ACC112 (cell line): ENCODE data around the gene SETX.

Experiments
- H2AFZ ChIP-seq: fragments of 200-600 bp; sonication (generic); one replicate; pipeline ENCODE4 v1.6.0; 2017; ENCODE audit warnings: antibody characterized with exemption, low read length; ENCODE audit not compliant: unreplicated experiment
- H3K27ac ChIP-seq: fragments of 200-600 bp; sonication (generic); 2 replicates; pipeline ENCODE4 v1.5.1; 2014; ENCODE audit warnings: low read depth, mild to moderate bottlenecking, antibody characterized with exemption, low read length, moderate library complexity
- H3K27me3 ChIP-seq: fragments of 200-600 bp; sonication (generic); 2 replicates; pipeline ENCODE4 v1.6.1; 2014; ENCODE audit warnings: mild to moderate bottlenecking, antibody characterized with exemption, low read length, moderate library complexity, mixed read lengths; ENCODE audit not compliant: insufficient read depth
- H3K36me3 ChIP-seq: fragments of 200-600 bp; sonication (generic); 2 replicates; pipeline ENCODE4 v1.6.1; 2016; ENCODE audit warnings: mild to moderate bottlenecking, antibody characterized with exemption, low read length, moderate library complexity, mixed read lengths; ENCODE audit not compliant: insufficient read depth
- H3K4me1 ChIP-seq: fragments of 200-600 bp; sonication (generic); one replicate; pipeline ENCODE4 v1.6.1; 2016; ENCODE audit warnings: low read length, mixed read lengths; ENCODE audit not compliant: insufficient read depth, unreplicated experiment, control insufficient read depth
- H3K4me3 ChIP-seq: fragments of 200-600 bp; sonication (generic); 2 replicates; pipeline ENCODE4 v1.5.1; 2014; ENCODE audit warnings: mild to moderate bottlenecking, low read depth, low read length
- H3K79me2 ChIP-seq: fragments of 200-600 bp; sonication (generic); one replicate; pipeline ENCODE4 v1.6.0; 2016; ENCODE audit warnings: low read length; ENCODE audit not compliant: control insufficient read depth, unreplicated experiment, insufficient read depth

SETX gene

GRCh38 chr9:132240841-132241482 lies 113.8 kb downstream of the SETX start:
- peaks cover 10% of the 10 kb centered on the region for H3K27me3 ChIP-seq
- peak overlapping the region; percentile 84 for H2AFZ ChIP-seq
- H3K4me1 ChIP-seq, result peaks cover 19% of the 10 kb centered on the region

DNA sequence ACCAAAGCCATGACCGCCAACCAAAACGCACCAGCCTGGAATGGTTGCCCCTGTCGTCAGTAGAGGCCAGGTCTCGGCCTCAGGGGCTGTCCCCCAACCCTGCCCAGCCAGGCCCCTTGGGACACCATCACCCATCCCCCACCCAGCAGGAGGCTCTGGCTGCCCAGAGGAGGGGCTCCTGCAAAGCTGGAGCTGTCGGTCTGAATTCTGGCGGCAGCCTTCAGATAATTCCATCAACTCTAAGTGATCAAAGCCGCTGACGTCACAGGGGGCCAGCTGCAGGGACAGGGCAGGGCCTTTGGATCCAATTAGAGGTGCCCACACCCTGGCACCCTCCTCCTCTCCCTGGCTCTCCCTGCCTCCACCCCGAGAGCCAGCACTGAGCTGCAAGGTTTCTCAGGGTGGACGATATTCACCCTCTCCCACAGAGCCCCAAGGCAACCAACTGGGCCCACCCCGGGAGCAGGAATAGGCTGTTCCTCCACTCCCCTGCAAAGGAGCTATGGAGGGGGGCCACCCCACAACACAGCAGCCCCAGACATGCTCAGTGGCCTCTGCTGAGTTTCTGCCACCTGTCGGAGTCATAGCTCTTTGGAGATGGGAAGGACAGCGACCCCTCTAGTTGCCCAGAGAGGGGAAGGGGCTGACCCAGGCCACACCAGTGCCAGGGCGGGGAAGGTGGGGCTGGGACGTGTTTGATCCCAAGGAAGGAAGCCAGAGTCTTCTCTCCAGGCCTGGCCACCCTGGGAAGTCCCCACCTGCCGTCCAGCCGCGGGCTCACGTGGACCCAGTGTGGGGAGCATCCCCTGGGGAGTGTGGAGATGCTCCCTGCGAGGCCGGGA lies 114.6 kb downstream of the SETX start:
- H3K4me3 ChIP-seq, result peak overlapping the region; percentile 40; the same call in 1 of the 2 replicates
- H3K79me2 ChIP-seq, result no peaks in the 10 kb centered on the region
- peaks cover 11% of the 10 kb centered on the region for H3K4me1 ChIP-seq
- peaks cover 15% of the 10 kb centered on the region for H3K27me3 ChIP-seq
- H2AFZ ChIP-seq, result no peak overlapping the region
- no peaks in the 10 kb centered on the region for H3K36me3 ChIP-seq
- H3K27ac ChIP-seq, result no peak overlapping the region

More at GRCh38 chr9:132240841-132241482, 113.8 kb downstream of the SETX start:
- no peak overlapping the region for H3K27ac ChIP-seq
- no peaks in the 10 kb centered on the region for H3K36me3 ChIP-seq
- H3K79me2 ChIP-seq, result no peaks in the 10 kb centered on the region
- peak overlapping the region; percentile 80 for H3K4me3 ChIP-seq

- Histone ChIP-seq H3K4me3 (no peak overlapping the region), H3K79me2 (no peaks in the 10 kb centered on the region), H3K36me3 (no peaks in the 10 kb centered on the region), H3K27ac (no peak overlapping the region), H2AFZ (no peak overlapping the region), H3K4me1 (peaks cover 10% of the 10 kb centered on the region), H3K27me3 (peaks cover 22% of the 10 kb centered on the region)
Measured at GRCh38 chr9:132239518-132239917, 115.3 kb downstream of the SETX start.

DNA sequence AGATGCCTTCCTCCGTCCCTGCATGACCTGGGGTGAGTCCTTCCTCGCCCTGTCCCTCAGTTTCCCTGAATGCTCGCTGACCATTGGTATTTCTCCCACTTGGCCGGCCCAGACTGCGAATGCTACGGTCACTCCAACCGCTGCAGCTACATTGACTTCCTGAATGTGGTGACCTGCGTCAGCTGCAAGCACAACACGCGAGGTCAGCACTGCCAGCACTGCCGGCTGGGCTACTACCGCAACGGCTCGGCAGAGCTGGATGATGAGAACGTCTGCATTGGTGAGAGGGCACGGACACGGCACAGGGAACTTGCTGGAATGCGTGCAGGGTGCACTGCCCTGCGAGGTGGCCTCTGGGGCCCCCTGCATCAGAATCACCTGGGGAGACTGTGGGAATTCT lies 115.8 kb downstream of the SETX start:
- no peaks in the 10 kb centered on the region for H3K36me3 ChIP-seq
- no peak overlapping the region for H3K27ac ChIP-seq
- no peak overlapping the region for H3K4me3 ChIP-seq
- H3K27me3 ChIP-seq, result peaks cover 26% of the 10 kb centered on the region
- no peak overlapping the region for H2AFZ ChIP-seq
- H3K4me1 ChIP-seq, result peaks cover 10% of the 10 kb centered on the region
- no peaks in the 10 kb centered on the region for H3K79me2 ChIP-seq

- no peaks in the 10 kb centered on the region for H3K36me3 ChIP-seq
- H3K4me3 ChIP-seq, result no peak overlapping the region
- H3K27me3 ChIP-seq, result peaks cover 29% of the 10 kb centered on the region
- H3K27ac ChIP-seq, result no peak overlapping the region
- H3K4me1 ChIP-seq, result peaks cover 10% of the 10 kb centered on the region
- H3K79me2 ChIP-seq, result no peaks in the 10 kb centered on the region
- H2AFZ ChIP-seq, result no peak overlapping the region
Measured at GRCh38 chr9:132238026-132238972, 116.5 kb downstream of the SETX start.

GRCh38 chr9:132237481-132237880 lies 117.3 kb downstream of the SETX start:
- H3K36me3 ChIP-seq, result no peaks in the 10 kb centered on the region
- peaks cover 35% of the 10 kb centered on the region for H3K27me3 ChIP-seq
- H3K4me1 ChIP-seq, result peaks cover 5% of the 10 kb centered on the region
- no peaks in the 10 kb centered on the region for H3K79me2 ChIP-seq
- no peak overlapping the region for H3K27ac ChIP-seq
- no peak overlapping the region for H3K4me3 ChIP-seq
- no peak overlapping the region for H2AFZ ChIP-seq

- H3K36me3 ChIP-seq, result no peaks in the 10 kb centered on the region
- H3K27ac ChIP-seq, result no peak overlapping the region
- H2AFZ ChIP-seq, result no peak overlapping the region
- peaks cover 5% of the 10 kb centered on the region for H3K4me1 ChIP-seq
- no peaks in the 10 kb centered on the region for H3K79me2 ChIP-seq
- no peak overlapping the region for H3K4me3 ChIP-seq
- peaks cover 40% of the 10 kb centered on the region for H3K27me3 ChIP-seq
Measured at GRCh38 chr9:132236662-132237311, 118.0 kb downstream of the SETX start.

- H3K4me1 ChIP-seq, result peaks cover 5% of the 10 kb centered on the region
- H3K36me3 ChIP-seq, result no peaks in the 10 kb centered on the region
- H3K27ac ChIP-seq, result no peak overlapping the region
- H3K79me2 ChIP-seq, result no peaks in the 10 kb centered on the region
- no peak overlapping the region for H3K4me3 ChIP-seq
- H3K27me3 ChIP-seq, result peaks cover 45% of the 10 kb centered on the region
- H2AFZ ChIP-seq, result no peak overlapping the region
Measured at GRCh38 chr9:132235894-132236661, 118.7 kb downstream of the SETX start.

DNA sequence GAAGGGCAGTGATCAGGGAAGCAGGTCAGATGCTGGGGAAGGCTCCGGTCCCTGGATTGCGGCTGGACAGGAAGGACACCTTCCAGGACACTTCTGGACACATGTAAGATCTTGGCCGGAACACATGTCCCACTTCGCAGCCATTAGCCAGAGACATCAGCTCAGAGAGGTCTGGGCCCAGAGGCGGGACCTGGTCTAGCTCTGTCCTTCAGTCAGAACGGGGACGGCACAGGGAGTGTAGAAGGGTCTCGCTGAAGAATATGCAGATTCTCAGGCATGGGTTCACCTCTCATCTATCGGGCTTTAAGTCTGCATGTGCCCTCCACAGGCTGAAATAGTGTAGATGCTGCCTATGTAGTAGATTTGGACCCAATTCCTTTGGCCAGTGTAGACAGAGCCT lies 119.7 kb downstream of the SETX start:
- H3K27ac ChIP-seq, result no peak overlapping the region
- H2AFZ ChIP-seq, result no peak overlapping the region
- peaks cover 5% of the 10 kb centered on the region for H3K4me1 ChIP-seq
- H3K4me3 ChIP-seq, result no peak overlapping the region
- no peaks in the 10 kb centered on the region for H3K79me2 ChIP-seq
- peaks cover 43% of the 10 kb centered on the region for H3K27me3 ChIP-seq
- no peaks in the 10 kb centered on the region for H3K36me3 ChIP-seq
